Stimulated activated CD8-positive, alpha-beta memory T cell treated with anti-CD3 and anti-CD28 coated beads, Interleukin-12 subunit alpha, Interleukin-12 subunit beta, amount 100 ng/mL, for 24 hours (primary cell): ENCODE data around the gene CENPU.
"Not testable (repeated sequence)": the region's sequence is repeated elsewhere in the genome, so short reads cannot be mapped to it uniquely, and the experiment has no call there.

Experiments
- DNase-seq: peaks from one replicate; pipeline ENCODE4 v3.0.0-alpha.2; 2020; ENCODE audit errors: extremely low read depth

The CENPU gene

GRCh38 chr4:184751585-184751956, 17.7 kb upstream of the CENPU start:
- DNase-seq = no peak

- DNase-seq = no peak
These were observed 17.2 kb upstream of the CENPU start for GRCh38 chr4:184750926-184751584.

- no peak for DNase-seq
These were observed 14.4 kb upstream of the CENPU start for GRCh38 chr4:184748251-184748652.

GRCh38 chr4:184747034-184747830, 13.3 kb upstream of the CENPU start:
- no peak for DNase-seq

- DNase-seq = peak; percentile 16
These were observed 12.2 kb upstream of the CENPU start for GRCh38 chr4:184745831-184746795.

- DNase-seq = no peak
These were observed 10.3 kb upstream of the CENPU start for GRCh38 chr4:184744236-184744635.

GRCh38 chr4:184743650-184744049, 9.8 kb upstream of the CENPU start:
- no peak for DNase-seq

- DNase-seq = not testable (repeated sequence)
These were observed 7.8 kb upstream of the CENPU start for GRCh38 chr4:184741651-184742050.

GRCh38 chr4:184740980-184741391, 7.1 kb upstream of the CENPU start:
- no peak for DNase-seq

- DNase-seq = not testable (repeated sequence)
These were observed 5.7 kb upstream of the CENPU start for GRCh38 chr4:184739575-184739974.

- DNase-seq = no peak
These were observed 862 bp upstream of the CENPU start for GRCh38 chr4:184734758-184735157.

GRCh38 chr4:184732126-184732525, 1.8 kb downstream of the CENPU start:
- no peak for DNase-seq

GRCh38 chr4:184731056-184731455, 2.8 kb downstream of the CENPU start:
- no peak for DNase-seq

GRCh38 chr4:184729946-184730345, 4.0 kb downstream of the CENPU start:
- no peak for DNase-seq

- no peak for DNase-seq
These were observed 5.0 kb downstream of the CENPU start for GRCh38 chr4:184728858-184729257.

- no peak for DNase-seq
These were observed 6.5 kb downstream of the CENPU start for GRCh38 chr4:184727430-184727829.

- no peak for DNase-seq
These were observed 11.1 kb downstream of the CENPU start for GRCh38 chr4:184722798-184723197.

GRCh38 chr4:184721254-184721653, 12.6 kb downstream of the CENPU start:
- DNase-seq = no peak

GRCh38 chr4:184719407-184719806, 14.5 kb downstream of the CENPU start:
- no peak for DNase-seq

GRCh38 chr4:184715526-184715925, 18.4 kb downstream of the CENPU start:
- no peak for DNase-seq

- no peak for DNase-seq
These were observed 20.0 kb downstream of the CENPU start for GRCh38 chr4:184713887-184714286.

- DNase-seq = no peak
These were observed 21.6 kb downstream of the CENPU start for GRCh38 chr4:184712322-184712721.
